ENCODE measurements around the gene HSF5.

DNA sequence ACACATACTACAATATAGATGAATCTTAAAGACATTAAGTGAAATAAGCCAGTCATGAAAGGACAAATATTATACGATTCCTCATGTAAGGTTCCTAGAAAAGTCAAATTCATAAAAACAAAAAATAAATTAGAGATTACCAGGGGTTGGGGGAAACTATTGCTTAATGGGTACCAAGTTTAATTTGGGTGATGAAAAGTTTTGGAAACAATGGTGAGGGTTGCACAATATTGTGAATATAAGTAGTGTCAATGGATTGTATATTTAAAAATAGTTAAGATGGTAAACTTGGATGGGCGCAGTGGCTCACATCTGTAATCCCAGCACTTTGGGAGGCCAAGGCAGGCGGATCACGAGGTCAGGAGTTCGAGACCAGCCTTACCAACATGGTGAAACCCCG is 17.9 kb downstream of the HSF5 start:
- TF ChIP-seq, protein P1, sequence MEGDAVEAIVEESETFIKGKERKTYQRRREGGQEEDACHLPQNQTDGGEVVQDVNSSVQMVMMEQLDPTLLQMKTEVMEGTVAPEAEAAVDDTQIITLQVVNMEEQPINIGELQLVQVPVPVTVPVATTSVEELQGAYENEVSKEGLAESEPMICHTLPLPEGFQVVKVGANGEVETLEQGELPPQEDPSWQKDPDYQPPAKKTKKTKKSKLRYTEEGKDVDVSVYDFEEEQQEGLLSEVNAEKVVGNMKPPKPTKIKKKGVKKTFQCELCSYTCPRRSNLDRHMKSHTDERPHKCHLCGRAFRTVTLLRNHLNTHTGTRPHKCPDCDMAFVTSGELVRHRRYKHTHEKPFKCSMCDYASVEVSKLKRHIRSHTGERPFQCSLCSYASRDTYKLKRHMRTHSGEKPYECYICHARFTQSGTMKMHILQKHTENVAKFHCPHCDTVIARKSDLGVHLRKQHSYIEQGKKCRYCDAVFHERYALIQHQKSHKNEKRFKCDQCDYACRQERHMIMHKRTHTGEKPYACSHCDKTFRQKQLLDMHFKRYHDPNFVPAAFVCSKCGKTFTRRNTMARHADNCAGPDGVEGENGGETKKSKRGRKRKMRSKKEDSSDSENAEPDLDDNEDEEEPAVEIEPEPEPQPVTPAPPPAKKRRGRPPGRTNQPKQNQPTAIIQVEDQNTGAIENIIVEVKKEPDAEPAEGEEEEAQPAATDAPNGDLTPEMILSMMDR (IDR thresholded peaks at IDR 0.05; ENCODE audit: borderline replicate concordance, extremely low read depth, low read length, poor library complexity, severe bottlenecking) = no peak
- TF ChIP-seq EZH2 (IDR thresholded peaks at IDR 0.05; ENCODE audit: borderline replicate concordance, low read depth, low read length, severe bottlenecking) = no peak

All from DND-41 (cell line).